H1 (cell line): ENCODE data around the gene OR5B3. TPM values are rescaled to one million over a fixed set of nuclear protein-coding genes. Genes with fewer than 3 reads are reported as not detected.

Source experiments
- CTCF ChIA-PET: fragments of 300-600 bp; sonication (Branson Sonifier 250); formaldehyde crosslinking; loops from one replicate; lab custom pipeline; 2021; ENCODE audit not compliant: partially characterized antibody; lab: Charles Lee
- POLR2A ChIA-PET: fragments of 300-600 bp; sonication (Branson Sonifier 250); formaldehyde crosslinking; loops from one replicate; lab custom pipeline; 2021; ENCODE audit warnings: inconsistent platforms; ENCODE audit not compliant: partially characterized antibody; lab: Charles Lee
- DNase-seq, 2 experiments: peaks; one replicate each; pipeline versions ENCODE4 v3.0.0 to v3.0.0-alpha.2; 2010 to 2022; ENCODE audit warnings: low spot score in 2 of 2, low read depth in 1 of 2, mixed read lengths in 1 of 2
- FAIRE-seq: peaks from 2 replicates; lab custom pipeline; 2011; peaks lifted over from hg19 to GRCh38; lab: Jason Lieb, UNC
- H2AFZ ChIP-seq: 2 replicates; pipeline ENCODE4 v1.8.1; 2012; ENCODE audit warnings: low read length, inconsistent platforms
- H2AK5ac ChIP-seq: 2 replicates; pipeline ENCODE4 v1.6.1; 2013; ENCODE audit warnings: low read depth, low read length
- H2BK120ac ChIP-seq: replicated peaks from 2 replicates; pipeline ENCODE3; 2013; ENCODE audit warnings: low read depth, low read length, inconsistent platforms
- H2BK12ac ChIP-seq: 2 replicates; pipeline ENCODE4 v1.6.1; 2013; ENCODE audit warnings: low read depth, low read length
- H2BK15ac ChIP-seq: 2 replicates; pipeline ENCODE4 v1.6.1; 2013; ENCODE audit warnings: low read length
- H2BK20ac ChIP-seq: 2 replicates; pipeline ENCODE4 v1.6.1; 2013; ENCODE audit warnings: low read length
- H2BK5ac ChIP-seq: 2 replicates; pipeline ENCODE4 v1.6.1; 2013; ENCODE audit warnings: low read depth, low read length
- H3K14ac ChIP-seq: 2 replicates; pipeline ENCODE4 v1.6.1; 2013; ENCODE audit warnings: inconsistent platforms; ENCODE audit not compliant: insufficient read length
- H3K18ac ChIP-seq: 2 replicates; pipeline ENCODE4 v1.6.1; 2013; ENCODE audit warnings: low read length; ENCODE audit errors: extremely low read depth
- H3K23ac ChIP-seq: 2 replicates; pipeline ENCODE4 v1.6.1; 2013; ENCODE audit warnings: inconsistent platforms; ENCODE audit not compliant: insufficient read length
- H3K23me2 ChIP-seq: 2 replicates; pipeline ENCODE4 v1.6.1; 2013; ENCODE audit warnings: low read depth, low read length
- H3K27ac ChIP-seq: 2 replicates; pipeline ENCODE4 v1.6.1; 2011; ENCODE audit warnings: low read depth, low read length, inconsistent platforms
- H3K27me3 ChIP-seq, 4 experiments: replicated peaks in 1 of 4; 1 replicate in 1 of 4; 2 replicates in 3 of 4; pipeline versions ENCODE4 v1.6.1 to v1.8.1; 2011 to 2013; ENCODE audit warnings: low read length in 3 of 4, mild to moderate bottlenecking in 3 of 4, inconsistent platforms in 2 of 4, mixed read lengths in 2 of 4, moderate library complexity in 1 of 4; ENCODE audit not compliant: control insufficient read depth in 3 of 4, insufficient read depth in 3 of 4; ENCODE audit errors: extremely low read depth in 1 of 4
- H3K36me3 ChIP-seq, 4 experiments: 2 replicates each; pipeline versions ENCODE4 v1.6.1 to v1.8.1; 2011 to 2013; ENCODE audit warnings: mild to moderate bottlenecking in 4 of 4, low read length in 3 of 4, moderate library complexity in 2 of 4, control low read depth in 1 of 4, inconsistent platforms in 1 of 4; ENCODE audit not compliant: insufficient read depth in 4 of 4, control insufficient read depth in 2 of 4
- H3K4ac ChIP-seq: replicated peaks from 2 replicates; pipeline ENCODE3; 2013; ENCODE audit warnings: low read length, low read depth, mixed read lengths, inconsistent platforms; ENCODE audit not compliant: insufficient read length
- H3K4me1 ChIP-seq, 4 experiments: replicated peaks in 1 of 4; 1 replicate in 1 of 4; 2 replicates in 3 of 4; pipeline versions ENCODE4 v1.6.1 to v1.8.1; 2011 to 2013; ENCODE audit warnings: low read length in 3 of 4, inconsistent platforms in 2 of 4, mixed read lengths in 1 of 4; ENCODE audit not compliant: insufficient read depth in 4 of 4, control insufficient read depth in 3 of 4
- H3K4me2 ChIP-seq, 2 experiments: 2 replicates each; pipeline versions ENCODE4 v1.6.1 to v1.8.1; 2011 to 2013; ENCODE audit warnings: low read depth in 2 of 2, low read length in 2 of 2, control low read depth in 1 of 2, inconsistent platforms in 1 of 2, mild to moderate bottlenecking in 1 of 2; ENCODE audit not compliant: insufficient read depth in 1 of 2
- H3K4me3 ChIP-seq, 4 experiments: fragments of 200-600, 300-600 bp in 1 of 4; sonication (generic), shearing (Covaris generic), sonication (Bioruptor Twin) in 1 of 4; 2 replicates each; pipeline versions ENCODE4 v1.5.1 to v1.8.1; 2011 to 2016; ENCODE audit warnings: low read length in 4 of 4, low read depth in 3 of 4, control low read depth in 2 of 4, inconsistent platforms in 2 of 4, mild to moderate bottlenecking in 2 of 4, mixed read lengths in 1 of 4, moderate library complexity in 1 of 4; ENCODE audit not compliant: insufficient read depth in 2 of 4; ENCODE audit errors: extremely low read depth in 1 of 4
- H3K56ac ChIP-seq: replicated peaks from 2 replicates; pipeline ENCODE3; 2013; ENCODE audit warnings: low read depth, mild to moderate bottlenecking, mixed read lengths, low read length, inconsistent platforms; ENCODE audit not compliant: insufficient read length
- H3K79me1 ChIP-seq: 2 replicates; pipeline ENCODE4 v1.6.1; 2013; ENCODE audit warnings: low read depth, low read length, control low read depth
- H3K79me2 ChIP-seq, 2 experiments: 2 replicates each; pipeline versions ENCODE4 v1.6.1 to v1.8.1; 2012 to 2013; ENCODE audit warnings: low read length in 2 of 2, mild to moderate bottlenecking in 2 of 2, inconsistent platforms in 1 of 2; ENCODE audit not compliant: insufficient read depth in 2 of 2, control insufficient read depth in 1 of 2
- H3K9ac ChIP-seq, 4 experiments: replicated peaks in 1 of 4; 1 replicate in 1 of 4; 2 replicates in 3 of 4; pipeline versions ENCODE4 v1.6.1 to v1.8.1; 2011 to 2013; ENCODE audit warnings: low read depth in 3 of 4, low read length in 3 of 4, control low read depth in 2 of 4, mild to moderate bottlenecking in 2 of 4, moderate library complexity in 2 of 4, inconsistent platforms in 1 of 4; ENCODE audit errors: extremely low read depth in 1 of 4
- H3K9me3 ChIP-seq, 2 experiments: 2 replicates each; pipeline versions ENCODE4 v1.6.1 to v1.8.1; 2012 to 2013; ENCODE audit warnings: mild to moderate bottlenecking in 2 of 2, moderate library complexity in 2 of 2, control low read depth in 1 of 2, inconsistent platforms in 1 of 2, low read depth in 1 of 2, low read length in 1 of 2, mixed read lengths in 1 of 2; ENCODE audit not compliant: insufficient read depth in 2 of 2
- H4K20me1 ChIP-seq, 2 experiments: replicated peaks in 1 of 2; 2 replicates each; pipeline versions ENCODE3 to v1.8.1; 2011 to 2013; ENCODE audit warnings: inconsistent platforms in 2 of 2, low read length in 2 of 2, mild to moderate bottlenecking in 1 of 2; ENCODE audit not compliant: insufficient read depth in 2 of 2, control insufficient read depth in 1 of 2
- H4K5ac ChIP-seq: 2 replicates; pipeline ENCODE4 v1.6.1; 2013; ENCODE audit warnings: low read length, low read depth, mixed read lengths, inconsistent platforms; ENCODE audit not compliant: insufficient read length
- H4K8ac ChIP-seq: 2 replicates; pipeline ENCODE4 v1.8.0; 2013; ENCODE audit warnings: mild to moderate bottlenecking, moderate library complexity, low read length, inconsistent platforms; ENCODE audit not compliant: insufficient read depth; ENCODE audit errors: extremely low read depth
- H4K91ac ChIP-seq: replicated peaks from 2 replicates; pipeline ENCODE3; 2013; ENCODE audit warnings: low read length, mixed read lengths, inconsistent platforms; ENCODE audit not compliant: insufficient read length
- CREB1 ChIP-seq: IDR thresholded peaks from 2 replicates; pipeline ENCODE4 v1.6.1; 2012; ENCODE audit warnings: inconsistent platforms
- EGR1 ChIP-seq: IDR thresholded peaks from 2 replicates; pipeline ENCODE4 v1.6.1; 2011; ENCODE audit warnings: low read depth, low read length, borderline replicate concordance
- WGBS, 2 experiments: shearing (Covaris generic) in 1 of 2; methylation state at CpG; one replicate each; pipeline versions ENCODE4 v1.1.6 to v1.1.7; 2013 to 2015; ENCODE audit warnings: low lambda C conversion rate in 2 of 2, mixed read lengths in 2 of 2, inconsistent platforms in 1 of 2, low coverage in 1 of 2, missing lambda C conversion rate in 1 of 2; ENCODE audit not compliant: insufficient replicate concordance in 2 of 2, insufficient coverage in 1 of 2, insufficient read length in 1 of 2; ENCODE audit errors: extremely low coverage in 1 of 2, missing lambda C conversion rate in 1 of 2; 5-methylcytosine and 5-hydroxymethylcytosine counted together
- polyA plus RNA-seq, 7 experiments: library from polyadenylated mRNA; depleted of rRNA in 3 of 7; stranded (reverse) in 5 of 7; unstranded in 2 of 7; fragments of >200 nt in 5 of 7; fragments of 200-250 nt in 2 of 7; gene quantifications; 1 replicate in 5 of 7; 2 replicates in 1 of 7; 4 replicates in 1 of 7; pipeline versions ENCODE4 v1.2.1 to v1.2.3, GENCODE V29; 2011 to 2013; ENCODE audit warnings: missing spikeins in 2 of 7, mixed read lengths in 2 of 7
- total RNA-seq: library from RNA; stranded (reverse); fragmentation: NEBNext Ultra II Directional; extraction: Animal tissue kit (Norgen Biotek cat#: 25700); gene quantifications from 2 replicates; pipeline ENCODE4 v1.2.1, GENCODE V29; 2021

The OR5B3 gene
- total and polyA plus RNA-seq, 2 of the 8 experiments (the other 6 are each of a cell fraction or from before 2014, with no cell fraction given): not detected

DNA sequence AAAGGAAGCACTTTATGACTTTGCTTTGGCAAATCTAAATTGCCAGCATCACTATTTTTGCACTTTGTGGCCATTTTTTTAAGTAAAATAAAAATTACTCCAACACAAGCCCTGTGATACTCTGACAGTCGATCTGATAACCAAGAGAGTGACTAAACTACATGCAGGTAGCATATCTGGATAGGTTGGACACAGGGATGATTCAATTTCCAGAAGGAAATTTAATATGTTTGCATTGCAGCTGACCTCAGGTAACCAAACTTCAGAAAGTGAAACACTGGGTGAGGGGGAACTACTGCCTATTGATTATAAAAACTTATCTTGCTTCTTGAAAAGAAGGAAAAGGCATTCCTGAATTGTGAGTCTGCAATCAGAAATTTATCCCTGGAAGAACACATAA lies 13.9 kb downstream of the OR5B3 start:
- Histone ChIP-seq H2BK15ac (no peak overlapping the region), H2BK20ac (no peak overlapping the region), H3K23ac (no peak overlapping the region), H3K56ac (no peak overlapping the region), H2BK12ac (no peak overlapping the region), H3K4ac (no peak overlapping the region), H3K27me3 (no peaks in the 10 kb centered on the region), H3K4me2 (no peak overlapping the region), H3K9ac (no peak overlapping the region), H4K5ac (no peak overlapping the region), H3K14ac (no peak overlapping the region), H3K27ac (no peak overlapping the region), H2BK120ac (no peak overlapping the region), H3K36me3 (no peaks in the 10 kb centered on the region), H3K23me2 (no peaks in the 10 kb centered on the region), H4K8ac (no peak overlapping the region), H3K79me1 (no peaks in the 10 kb centered on the region), H2BK5ac (no peak overlapping the region), H3K4me3 (no peak overlapping the region), H3K9me3 (peaks cover 16 to 29% of the 10 kb centered on the region in 2 experiments), H2AFZ (no peak overlapping the region), H3K79me2 (no peaks in the 10 kb centered on the region), H3K4me1 (no peaks in the 10 kb centered on the region), H4K91ac (no peak overlapping the region), H2AK5ac (no peak overlapping the region), H3K18ac (no peak overlapping the region), H4K20me1 (no peaks in the 10 kb centered on the region)
- FAIRE-seq (no peak), DNase-seq (no peak)
- ChIA-PET POLR2A (no interaction called here), CTCF (no interaction called here)
- WGBS, 2 experiments: 64% methylated on average over 1 of the region's 1 CpG; no CpG with 5 or more reads in 1 of the 2 experiments
- no peak for TF ChIP-seq EGR1
- TF ChIP-seq CREB1: no peak
